ENCODE data around the gene GALNT17.

- no peak for TF ChIP-seq CTCF (IDR thresholded peaks at IDR 0.05; ENCODE audit: poor library complexity, severe bottlenecking)
- no peak for TF ChIP-seq TAF1 (IDR thresholded peaks at IDR 0.05; ENCODE audit: low read depth)
- TF ChIP-seq SMC3 (conservative IDR thresholded peaks at IDR 0.05; ENCODE audit: poor library complexity): no peak
- no peak for TF ChIP-seq POLR2AphosphoS5 (IDR thresholded peaks at IDR 0.05)
- TF ChIP-seq REST (IDR thresholded peaks at IDR 0.05; ENCODE audit: borderline replicate concordance): no peak
- TF ChIP-seq MXI1 (conservative IDR thresholded peaks at IDR 0.05; ENCODE audit: poor library complexity, severe bottlenecking): no peak
- no peak for TF ChIP-seq EZH2 (IDR thresholded peaks at IDR 0.05; ENCODE audit: borderline replicate concordance, insufficient read depth, low read length, poor library complexity, severe bottlenecking)
These were observed 171.6 kb downstream of the GALNT17 start for GRCh38 chr7:71303566-71303965.

Measured in neural cell (in vitro differentiated cells).